GM18517 (cell line): ENCODE results near the gene GPR21.

Experiments
- ATAC-seq: cut with Tn5 transposase; IDR thresholded peaks from one replicate; pipeline ENCODE4 v1.9.1; 2021; ENCODE audit warnings: mild to moderate bottlenecking, moderate library complexity; ENCODE audit not compliant: unreplicated experiment

The GPR21 gene

DNA sequence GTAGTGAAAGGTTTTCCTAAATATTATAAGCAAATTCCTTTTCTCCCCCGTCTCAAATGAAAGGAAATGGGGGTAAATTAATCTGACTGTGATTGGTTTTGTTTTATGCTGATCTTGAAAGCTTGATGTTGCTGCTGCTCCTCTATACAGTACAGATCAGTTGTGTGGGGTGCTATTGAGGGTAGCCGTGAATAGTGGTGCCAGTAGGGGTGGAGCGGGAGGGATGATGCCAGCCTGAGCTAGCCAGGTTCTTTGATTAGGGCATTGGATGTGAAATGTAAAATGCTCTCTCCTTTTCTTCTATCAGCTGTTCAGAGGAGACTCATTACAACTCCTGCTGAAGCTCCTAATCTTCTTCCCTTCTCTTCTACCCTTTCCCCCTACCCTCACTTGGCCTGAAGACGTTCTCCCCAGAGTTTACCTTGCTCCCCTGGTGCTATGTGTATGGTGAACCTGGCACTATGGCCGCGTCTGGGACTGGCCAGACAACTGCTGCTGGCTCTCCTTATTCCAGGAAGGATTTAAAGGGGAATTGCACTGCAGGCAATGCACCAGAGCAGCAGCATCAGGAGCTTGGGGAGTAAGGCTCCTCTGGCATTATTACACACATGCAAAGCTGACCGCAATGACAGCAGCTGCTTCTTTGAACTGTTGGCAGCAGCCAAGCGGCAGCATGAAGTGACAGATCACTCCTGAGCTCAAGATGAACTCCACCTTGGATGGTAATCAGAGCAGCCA, 566 bp downstream of the GPR21 start:
- no peak for ATAC-seq

DNA sequence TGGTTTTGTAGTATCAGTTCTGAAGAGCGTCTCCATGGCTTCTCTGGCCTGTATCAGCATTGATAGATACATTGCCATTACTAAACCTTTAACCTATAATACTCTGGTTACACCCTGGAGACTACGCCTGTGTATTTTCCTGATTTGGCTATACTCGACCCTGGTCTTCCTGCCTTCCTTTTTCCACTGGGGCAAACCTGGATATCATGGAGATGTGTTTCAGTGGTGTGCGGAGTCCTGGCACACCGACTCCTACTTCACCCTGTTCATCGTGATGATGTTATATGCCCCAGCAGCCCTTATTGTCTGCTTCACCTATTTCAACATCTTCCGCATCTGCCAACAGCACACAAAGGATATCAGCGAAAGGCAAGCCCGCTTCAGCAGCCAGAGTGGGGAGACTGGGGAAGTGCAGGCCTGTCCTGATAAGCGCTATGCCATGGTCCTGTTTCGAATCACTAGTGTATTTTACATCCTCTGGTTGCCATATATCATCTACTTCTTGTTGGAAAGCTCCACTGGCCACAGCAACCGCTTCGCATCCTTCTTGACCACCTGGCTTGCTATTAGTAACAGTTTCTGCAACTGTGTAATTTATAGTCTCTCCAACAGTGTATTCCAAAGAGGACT, 1.5 kb downstream of the GPR21 start:
- ATAC-seq, result no peak

DNA sequence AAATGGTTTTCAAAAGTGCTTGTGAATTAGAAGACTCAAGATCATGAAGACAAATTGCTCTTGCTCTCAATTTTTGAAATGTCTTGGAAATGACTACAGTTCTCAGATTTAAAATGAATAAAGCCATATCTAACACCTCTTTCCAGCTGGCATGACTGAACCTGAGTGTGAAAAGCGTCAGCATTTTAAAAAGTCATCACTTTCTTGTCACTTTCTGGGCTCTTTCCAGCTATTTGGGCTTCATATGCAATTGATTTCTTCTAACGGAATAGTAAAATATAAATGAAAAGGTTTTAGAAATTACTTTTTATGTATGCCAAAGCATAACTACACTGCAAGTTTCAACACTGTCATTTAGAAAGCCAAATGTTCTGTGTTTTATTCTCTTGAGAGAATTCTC, 2.3 kb downstream of the GPR21 start:
- no peak for ATAC-seq

DNA sequence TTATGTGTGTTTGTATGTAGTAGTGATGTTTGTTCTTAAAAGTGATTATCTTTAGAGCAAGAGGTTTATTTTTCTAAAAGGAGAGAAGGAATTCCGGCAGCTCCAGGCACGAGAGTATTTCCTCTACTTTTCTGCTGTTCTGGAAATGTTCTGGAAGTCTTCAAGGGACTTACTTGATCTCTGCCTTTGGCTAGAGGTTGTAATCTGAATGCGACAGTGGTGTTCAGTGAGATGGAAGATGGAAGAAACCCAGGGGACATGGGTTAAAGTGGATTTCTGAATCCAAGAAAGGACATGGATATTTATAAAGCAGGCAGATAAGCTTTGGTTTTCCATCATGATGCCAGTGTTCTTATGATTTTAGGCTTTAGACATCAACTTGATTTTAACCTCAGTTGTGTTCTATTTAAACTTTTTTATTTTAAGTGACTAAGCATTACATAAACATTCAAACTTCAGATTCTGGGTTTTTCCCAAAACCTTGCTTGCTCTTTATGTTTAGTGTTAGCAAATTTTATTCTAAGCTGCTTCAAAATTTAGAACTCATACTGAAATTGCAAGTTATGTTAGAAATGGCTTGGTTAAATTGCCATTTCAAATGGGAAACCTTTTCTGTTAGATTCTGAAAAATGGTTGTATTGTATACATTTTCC, 3.6 kb downstream of the GPR21 start:
- ATAC-seq, result no peak

DNA sequence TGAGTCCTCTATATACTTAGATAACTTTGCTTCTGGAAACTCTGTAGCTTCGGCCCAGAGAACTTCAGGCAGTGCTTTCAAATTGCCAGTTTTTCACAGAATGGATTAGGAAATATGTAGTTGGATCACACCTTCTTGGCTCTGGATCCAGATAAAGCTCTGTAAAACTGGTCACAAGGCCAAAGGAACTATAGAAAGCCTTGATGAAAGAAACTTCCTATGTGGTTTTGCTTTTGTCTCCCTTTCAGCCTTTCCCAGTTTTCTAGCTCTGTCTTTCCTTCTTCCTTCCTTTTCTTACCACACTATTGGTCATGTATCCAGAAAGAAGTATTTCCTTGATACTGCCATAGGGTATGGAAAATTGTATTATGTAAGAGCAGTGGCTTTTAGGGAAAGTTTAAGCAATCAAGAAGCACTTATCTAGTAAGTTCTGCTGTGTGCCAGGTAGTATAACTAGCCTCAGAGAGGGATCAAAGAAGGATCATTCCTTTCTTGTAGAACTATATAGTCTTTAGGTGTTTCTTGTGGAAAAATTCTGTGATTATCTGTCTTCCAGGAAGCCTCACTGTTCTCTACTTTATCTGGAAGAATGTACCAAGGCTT, 6.3 kb downstream of the GPR21 start:
- no peak for ATAC-seq

DNA sequence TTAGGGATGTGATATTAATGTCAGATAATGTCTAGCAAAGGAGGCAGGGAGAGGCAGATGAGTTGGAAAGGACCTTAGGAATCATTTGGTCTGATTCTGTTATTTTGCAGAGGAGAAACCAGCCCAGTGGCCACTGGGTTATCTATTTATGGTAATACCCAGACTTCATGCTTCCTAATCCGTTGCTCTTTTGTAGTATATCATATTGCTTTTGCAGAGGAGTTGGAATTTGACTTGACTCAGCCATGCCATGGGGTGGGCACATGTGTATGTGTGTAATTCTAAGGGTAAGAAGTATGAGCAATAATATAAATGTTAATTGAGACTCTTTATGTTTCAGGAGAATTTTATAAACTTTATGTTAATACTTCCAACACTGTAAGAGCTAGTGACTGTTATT, 7.3 kb downstream of the GPR21 start:
- no peak for ATAC-seq

DNA sequence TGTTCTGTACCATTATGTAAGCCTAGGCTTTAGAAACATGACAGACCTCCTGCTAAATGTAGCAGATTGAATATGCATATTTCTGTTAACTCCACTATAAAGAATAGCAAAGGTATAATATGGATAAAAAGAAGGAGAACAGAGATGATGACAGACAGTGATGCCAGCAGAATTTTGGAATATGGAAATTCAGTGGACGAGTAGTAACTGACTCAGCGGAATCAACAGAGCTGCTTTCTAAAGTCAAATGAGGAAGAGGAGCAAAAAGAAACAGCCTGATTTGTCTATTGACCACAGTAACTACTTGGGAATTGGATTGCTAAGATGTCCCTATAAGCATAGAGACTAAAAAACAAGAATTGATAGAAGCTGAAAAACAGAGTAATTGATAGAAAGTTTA, 8.0 kb downstream of the GPR21 start:
- ATAC-seq, result no peak

DNA sequence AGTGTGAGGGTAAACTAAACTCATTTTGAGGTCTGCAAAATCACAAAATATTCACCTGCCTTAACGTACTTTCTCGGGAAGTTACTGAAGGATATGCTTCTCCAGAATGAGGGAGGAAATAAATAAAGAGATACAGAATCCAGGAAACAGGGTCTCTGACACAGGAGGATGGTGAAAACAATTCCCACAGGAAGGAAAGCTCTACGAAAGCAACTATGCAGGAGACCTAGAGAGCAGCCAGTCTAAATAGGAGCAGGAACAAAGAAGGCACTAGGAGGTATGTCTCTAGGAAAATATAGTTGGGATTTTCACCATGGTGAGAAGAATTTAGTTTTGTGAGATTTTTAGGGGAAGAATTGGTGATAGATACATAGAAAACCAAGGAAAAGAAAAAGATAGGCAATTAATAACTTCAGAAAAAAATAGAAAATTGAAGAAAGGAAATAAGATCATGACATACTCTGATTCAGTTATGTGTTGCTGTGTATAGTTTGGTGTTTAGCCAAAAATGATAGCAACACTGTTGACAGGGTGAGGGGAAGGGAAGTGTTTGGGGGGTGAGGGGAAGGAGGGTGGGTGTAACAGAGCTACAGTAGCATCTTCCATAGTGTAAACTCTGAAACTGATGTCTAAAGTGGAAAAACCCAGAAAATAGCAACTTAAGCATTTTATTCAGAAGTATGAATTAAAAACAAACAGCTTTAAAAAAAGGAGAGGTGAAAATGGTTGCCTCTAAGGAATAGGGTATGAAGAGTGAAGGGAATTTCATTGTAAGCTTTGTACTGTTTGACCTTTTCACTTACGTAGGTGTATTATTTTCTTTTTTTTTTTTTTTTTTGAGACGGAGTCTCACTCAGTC, 9.8 kb downstream of the GPR21 start:
- no peak for ATAC-seq

DNA sequence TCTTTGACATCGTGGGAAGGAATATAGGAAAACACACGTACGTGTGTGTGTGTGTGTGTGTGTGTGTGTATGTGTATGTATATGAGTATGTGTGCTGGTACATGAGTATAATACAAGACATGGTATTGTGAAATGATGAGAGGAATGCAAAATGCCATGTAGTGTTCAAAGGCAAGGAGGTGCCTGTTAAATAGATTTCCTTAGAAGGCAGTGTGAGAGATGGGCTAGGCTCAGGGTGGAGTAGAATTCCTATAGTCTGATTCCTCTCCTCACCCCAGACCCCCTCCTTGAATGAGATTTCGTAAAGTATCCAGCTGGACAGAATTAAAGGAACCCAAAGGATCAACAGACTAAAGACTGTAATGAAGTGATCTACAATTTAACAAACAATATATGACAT, 11.1 kb downstream of the GPR21 start:
- ATAC-seq, result no peak

DNA sequence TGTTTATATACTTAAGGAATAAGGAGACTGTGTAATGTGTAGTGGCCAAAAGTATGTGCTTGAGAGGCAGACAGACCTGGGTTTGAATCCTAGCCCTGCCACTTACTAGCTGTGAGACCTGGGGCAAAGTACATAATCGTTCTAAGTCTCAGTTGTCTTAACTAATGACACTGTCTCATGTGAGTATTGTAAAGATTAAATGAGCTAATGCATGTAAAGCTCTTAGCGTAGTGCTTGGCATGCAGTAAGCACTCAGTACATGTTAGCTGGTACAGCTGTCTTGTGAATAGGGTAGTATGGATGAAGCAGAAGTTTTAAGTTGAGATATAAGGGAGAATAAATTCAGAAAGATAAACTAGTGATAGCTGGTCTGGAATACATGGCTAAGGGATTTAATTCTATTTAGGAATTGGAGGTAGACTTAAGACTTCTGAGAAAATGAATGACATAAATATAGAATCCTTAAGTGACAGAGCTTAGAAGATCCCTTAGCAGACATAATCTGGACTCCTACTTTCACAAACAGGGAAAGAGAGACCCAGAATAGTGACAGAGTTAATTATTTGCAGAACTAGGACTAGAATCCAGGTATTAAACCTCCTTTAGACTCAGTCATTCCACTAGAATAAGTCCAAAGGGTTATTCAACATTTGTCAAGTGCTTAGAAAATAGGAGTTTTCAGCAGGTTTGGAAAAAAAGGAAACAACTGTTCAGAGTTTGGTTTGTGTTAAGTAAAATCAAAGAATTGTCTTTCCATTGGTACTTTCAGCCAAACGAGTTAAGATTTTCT, 13.1 kb downstream of the GPR21 start:
- ATAC-seq, result no peak

DNA sequence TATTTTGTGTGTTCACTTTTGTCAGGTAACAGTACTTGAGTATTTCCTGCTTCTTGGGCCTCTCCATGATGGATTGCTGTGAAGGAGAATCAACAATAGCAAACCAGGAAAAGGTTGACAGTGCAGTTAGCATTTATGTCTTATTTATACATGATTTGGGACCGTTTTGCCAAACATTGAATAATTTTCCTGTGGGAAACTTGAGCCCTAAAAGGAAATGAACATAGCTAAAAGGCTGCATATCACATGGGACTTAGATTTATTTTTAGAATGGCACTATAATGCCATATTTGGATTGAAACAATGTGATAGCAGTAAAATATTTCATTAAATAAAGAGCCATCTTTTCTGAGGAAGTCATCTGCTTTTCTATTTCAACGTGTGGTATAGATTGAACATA, 15.3 kb downstream of the GPR21 start:
- ATAC-seq, result no peak

DNA sequence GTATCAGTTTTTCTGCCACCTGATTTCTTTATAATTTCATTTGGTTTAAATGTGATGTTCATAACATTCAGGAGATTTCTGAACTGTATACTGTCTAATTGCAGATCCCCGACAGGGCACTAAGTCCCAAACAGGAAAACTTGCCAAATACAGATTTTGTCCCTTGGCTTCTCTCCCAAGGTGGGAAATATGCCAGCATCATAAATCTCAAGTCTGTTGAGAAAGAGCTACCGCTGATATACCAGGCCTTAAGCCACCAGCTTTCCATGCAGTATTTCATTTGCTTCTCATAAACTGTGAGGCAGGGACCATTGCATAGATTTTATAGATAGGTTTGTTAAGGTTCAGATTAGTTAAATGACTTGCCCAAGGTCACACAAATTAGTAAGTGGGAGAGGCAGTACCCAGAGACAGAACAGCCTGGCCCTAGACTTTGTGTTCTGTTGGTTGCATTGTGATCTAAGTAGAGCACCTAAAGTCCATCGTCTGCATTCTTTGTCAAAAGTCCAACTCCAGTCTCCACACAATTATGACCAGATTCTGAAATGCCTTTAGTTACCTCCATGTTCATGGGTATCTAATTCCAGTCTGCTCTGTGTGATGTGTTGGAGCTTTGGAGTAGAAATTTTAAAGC, 16.2 kb downstream of the GPR21 start:
- no peak for ATAC-seq

DNA sequence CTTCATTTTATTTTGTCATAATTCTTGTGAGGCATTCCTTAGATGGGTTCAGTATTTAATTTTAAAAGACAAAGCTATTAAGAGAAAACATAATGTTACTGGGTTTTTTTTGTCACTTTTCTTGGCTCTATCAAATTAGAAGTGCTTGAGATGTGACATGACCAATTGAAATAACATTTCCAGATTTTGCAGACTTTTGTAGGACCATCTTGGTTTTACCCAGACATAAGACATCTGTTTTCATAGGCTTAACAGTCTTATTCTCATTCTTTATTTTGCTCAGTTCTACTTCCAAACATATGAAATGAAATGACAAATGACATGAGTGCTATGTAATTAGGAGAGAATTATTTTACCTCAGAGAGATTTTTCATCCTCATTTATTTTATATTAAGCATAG, 19.6 kb downstream of the GPR21 start:
- ATAC-seq, result no peak

DNA sequence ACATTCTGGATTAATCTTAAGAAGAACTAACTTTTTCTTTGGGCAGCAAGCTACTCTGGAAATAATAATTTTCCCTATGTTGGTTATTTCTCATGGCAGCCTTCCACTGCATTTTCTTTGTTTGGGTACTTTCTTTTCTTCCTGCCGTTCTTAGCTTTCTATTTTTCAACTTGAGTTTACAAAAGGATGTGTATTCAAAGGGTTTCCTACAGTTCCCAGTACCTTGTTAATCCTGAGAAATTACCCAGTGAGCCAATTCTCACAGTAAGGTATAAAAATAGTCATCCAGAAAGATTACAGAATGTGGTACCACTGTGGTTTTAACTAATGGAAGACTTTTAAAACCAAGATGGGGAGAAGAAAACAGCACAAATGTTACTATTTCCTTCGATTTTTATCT, 20.2 kb downstream of the GPR21 start:
- ATAC-seq, result no peak

DNA sequence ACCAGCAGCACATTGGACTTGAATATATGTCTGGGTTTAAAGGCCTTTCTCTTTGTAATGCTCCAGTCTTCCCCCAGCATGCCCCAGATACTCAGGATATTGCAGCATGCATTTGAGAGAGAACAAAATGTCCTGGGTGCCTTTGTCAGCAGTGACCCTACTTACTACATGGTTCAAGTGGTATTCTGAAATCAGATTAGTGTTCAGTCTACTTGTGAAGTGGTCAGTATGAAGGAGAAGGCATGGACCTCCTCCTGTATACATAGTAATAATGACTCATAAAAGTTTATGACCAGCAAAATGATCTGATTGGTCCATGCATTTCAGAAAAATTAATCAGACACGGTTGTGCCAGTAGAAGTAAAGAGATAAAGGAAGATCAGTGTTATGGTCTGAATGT, 25.4 kb downstream of the GPR21 start:
- no peak for ATAC-seq

DNA sequence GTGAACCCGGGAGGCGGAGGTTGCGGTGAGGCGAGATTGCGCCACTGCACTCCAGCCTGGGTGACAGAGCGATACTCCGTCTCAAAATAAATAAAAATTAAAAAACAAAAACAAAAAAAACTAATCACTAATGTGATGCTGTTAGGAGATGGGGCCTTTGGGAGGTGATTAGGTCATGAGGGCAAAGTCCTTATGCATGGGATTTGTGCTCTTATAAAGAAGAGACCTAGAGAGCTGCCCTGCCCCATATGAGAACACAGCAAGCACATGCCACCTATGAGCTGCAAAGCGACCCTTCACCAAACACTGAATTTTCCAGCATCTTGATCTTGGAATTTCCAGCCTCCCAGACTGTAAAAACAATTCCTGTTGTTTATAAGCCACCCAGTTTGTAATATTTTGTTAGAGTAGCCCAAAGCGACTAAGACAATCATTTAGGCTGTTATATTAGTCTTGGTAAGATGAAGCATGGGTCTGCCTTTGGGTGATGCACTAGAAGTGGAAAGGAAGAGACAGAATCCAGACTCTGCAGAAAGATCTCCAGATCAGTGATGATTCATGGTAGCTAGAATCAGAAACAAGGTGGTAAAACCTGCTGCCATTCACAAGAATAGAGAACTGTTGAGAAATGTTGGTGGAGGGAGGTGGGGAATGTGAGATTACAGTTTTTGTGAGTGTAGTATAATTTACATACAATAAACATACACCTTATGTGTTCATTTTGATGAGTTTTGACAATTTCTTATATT, 26.2 kb downstream of the GPR21 start:
- ATAC-seq, result no peak

DNA sequence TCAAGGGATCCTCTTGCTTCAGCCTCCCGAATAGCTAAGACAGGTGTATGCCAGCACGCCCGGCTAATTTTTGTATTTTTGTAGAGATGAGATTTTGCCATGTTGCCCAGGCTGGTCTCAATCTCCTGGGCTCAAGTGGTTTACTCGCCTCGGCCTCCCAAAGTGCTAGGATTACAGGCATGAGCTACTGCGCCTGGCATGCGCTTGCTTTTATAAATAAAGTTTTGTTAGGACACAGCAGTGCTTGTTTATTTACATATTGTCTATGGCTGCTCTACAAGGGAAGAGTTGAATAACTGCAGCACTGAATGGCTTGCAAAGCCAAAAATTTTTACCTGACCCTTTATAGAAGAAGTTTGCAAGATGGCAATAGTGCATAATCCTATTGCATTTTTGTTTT, 27.7 kb downstream of the GPR21 start:
- no peak for ATAC-seq

DNA sequence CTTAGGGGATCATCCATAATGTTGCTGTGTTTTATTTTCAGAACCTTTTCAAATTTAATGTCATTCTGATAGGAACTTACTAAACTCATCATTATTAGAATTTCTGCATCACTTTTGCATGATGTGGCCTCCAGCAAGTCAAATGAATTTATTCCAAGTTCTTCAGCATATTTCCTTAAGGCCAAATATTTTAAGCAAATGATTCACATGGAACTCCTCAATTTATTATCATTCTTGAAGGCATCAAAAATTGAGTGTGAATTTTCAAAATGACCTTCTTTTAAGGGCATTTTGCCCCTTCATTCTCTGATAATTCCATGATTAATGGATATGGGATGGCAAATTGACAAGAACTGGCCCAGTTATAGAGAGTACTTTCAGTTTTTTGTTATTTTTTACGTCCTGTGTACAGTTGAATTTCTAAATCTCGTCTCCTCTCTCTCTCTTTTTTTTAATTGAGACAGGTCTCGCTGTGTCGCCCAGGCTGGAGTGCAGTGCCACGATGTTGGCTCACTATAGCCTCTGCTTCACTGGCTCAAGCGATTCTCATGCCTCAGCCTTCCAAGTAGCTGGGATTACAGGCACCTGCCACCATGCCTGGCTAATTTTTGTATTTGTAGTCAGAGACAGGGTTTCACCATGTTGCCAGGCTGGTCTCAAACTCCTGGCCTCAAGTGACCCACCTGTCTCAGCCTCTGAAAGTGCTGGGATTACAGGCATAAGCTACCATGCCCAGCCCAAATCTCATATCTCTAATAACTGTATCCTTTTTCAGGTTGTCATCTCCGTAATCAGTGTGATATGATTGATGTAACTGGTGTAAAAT, 29.1 kb downstream of the GPR21 start:
- ATAC-seq, result no peak
